IPS-18a (cell line): ENCODE measurements around the gene PATE2.

ENCODE experiments used
- H3K27ac ChIP-seq: one replicate; pipeline ENCODE4 v1.5.1; 2013; ENCODE audit warnings: low read length
- H3K27me3 ChIP-seq: one replicate; pipeline ENCODE4 v1.6.1; 2013; ENCODE audit warnings: mild to moderate bottlenecking, low read length; ENCODE audit not compliant: control insufficient read depth, insufficient read depth
- H3K36me3 ChIP-seq: one replicate; pipeline ENCODE4 v1.6.1; 2013; ENCODE audit warnings: low read depth, low read length; ENCODE audit not compliant: control insufficient read depth
- H3K4me1 ChIP-seq: one replicate; pipeline ENCODE4 v1.6.1; 2013; ENCODE audit warnings: low read depth, low read length; ENCODE audit not compliant: control insufficient read depth
- H3K4me3 ChIP-seq: one replicate; pipeline ENCODE4 v1.5.1; 2013; ENCODE audit warnings: low read length
- H3K9ac ChIP-seq: one replicate; pipeline ENCODE4 v1.6.1; 2013; ENCODE audit warnings: mild to moderate bottlenecking, low read length, moderate library complexity
- H3K9me3 ChIP-seq: one replicate; pipeline ENCODE4 v1.6.1; 2013; ENCODE audit warnings: low read depth, low read length; ENCODE audit not compliant: control insufficient read depth

The PATE2 gene

DNA sequence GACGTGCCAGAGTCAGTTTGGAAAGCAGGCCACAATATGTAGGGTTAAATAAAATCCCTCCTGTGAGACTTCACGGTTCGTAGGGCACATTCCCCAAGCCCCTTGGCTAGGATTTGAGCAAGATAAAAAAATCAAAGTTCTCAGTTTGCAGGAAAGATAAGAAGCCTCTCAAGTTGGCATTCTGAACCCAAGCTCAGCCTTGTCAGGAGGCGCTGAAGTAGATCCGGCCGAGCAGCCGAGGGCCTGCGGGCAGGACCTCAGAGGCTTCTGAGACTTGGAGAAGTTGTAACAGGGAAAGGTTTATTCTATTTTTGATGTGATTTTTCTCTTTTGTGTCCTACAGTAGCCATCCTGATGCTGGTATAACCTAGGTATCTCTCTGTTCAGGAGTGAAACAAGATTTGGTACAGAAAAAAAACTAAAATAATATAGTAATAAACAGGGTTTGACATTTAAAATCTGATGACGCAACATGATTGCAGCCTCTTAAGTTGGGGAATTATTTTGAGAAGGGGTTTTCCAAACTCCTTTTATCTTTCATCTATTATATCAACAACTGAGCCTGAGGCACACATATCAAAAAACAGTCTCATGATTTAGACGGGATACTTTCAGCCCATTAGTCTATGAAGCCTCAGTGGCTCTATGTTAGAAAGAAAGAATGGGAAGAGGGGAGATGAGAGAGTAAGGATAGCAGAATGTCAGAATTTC lies 10.1 kb downstream of the PATE2 start:
- H3K4me3 ChIP-seq: no peak overlapping the region
- no peaks in the 10 kb centered on the region for H3K27me3 ChIP-seq
- H3K9ac ChIP-seq: no peak overlapping the region
- H3K27ac ChIP-seq: no peak overlapping the region
- no peaks in the 10 kb centered on the region for H3K9me3 ChIP-seq
- no peaks in the 10 kb centered on the region for H3K4me1 ChIP-seq
- no peaks in the 10 kb centered on the region for H3K36me3 ChIP-seq

DNA sequence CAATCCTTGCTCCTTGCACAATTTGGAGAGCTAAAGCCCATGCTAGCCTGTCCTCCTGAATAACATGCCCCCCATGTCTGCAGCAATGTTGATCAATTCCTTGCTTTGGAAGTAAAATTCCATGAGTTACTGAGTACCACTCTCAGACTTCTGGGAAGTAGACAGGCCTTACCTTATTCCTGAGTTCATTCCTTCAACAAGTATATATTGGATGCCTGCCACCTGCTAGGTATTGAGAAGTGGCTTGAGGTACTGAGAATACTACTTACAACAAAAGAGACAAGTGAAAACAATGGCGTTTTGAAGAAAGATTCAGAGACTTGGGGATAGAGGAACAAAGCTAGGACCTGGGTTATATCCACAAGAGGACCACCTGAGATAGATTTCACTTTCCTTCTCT lies 12.4 kb downstream of the PATE2 start:
- Histone ChIP-seq H3K36me3 (no peaks in the 10 kb centered on the region), H3K4me3 (no peak overlapping the region), H3K9ac (no peak overlapping the region), H3K27ac (no peak overlapping the region), H3K4me1 (no peaks in the 10 kb centered on the region), H3K9me3 (no peaks in the 10 kb centered on the region), H3K27me3 (no peaks in the 10 kb centered on the region)

GRCh38 chr11:125763483-125763882 lies 15.1 kb downstream of the PATE2 start:
- H3K36me3 ChIP-seq: no peaks in the 10 kb centered on the region
- H3K27me3 ChIP-seq: no peaks in the 10 kb centered on the region

DNA sequence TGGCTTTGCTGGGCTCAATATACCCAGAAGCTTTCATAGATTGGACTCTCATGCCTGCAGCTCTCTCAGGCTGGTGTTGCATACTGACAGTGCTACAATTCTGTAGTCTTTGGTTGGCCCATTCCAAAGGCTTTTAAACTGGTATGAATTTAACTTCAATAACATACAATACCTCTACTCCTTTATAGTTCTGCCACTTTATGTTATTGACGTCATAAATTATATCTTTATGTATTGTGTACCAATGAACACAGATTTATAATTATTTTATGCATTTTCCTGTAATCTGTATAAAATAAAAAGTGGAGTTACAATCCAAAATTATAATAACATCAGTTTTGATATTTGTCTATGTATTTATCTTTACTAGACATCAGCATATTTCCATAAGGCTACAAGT lies 16.2 kb downstream of the PATE2 start:
- no peaks in the 10 kb centered on the region for H3K9me3 ChIP-seq
- H3K4me3 ChIP-seq: no peak overlapping the region
- no peak overlapping the region for H3K9ac ChIP-seq
- no peak overlapping the region for H3K27ac ChIP-seq
- H3K27me3 ChIP-seq: no peaks in the 10 kb centered on the region
- no peaks in the 10 kb centered on the region for H3K36me3 ChIP-seq
- H3K4me1 ChIP-seq: no peaks in the 10 kb centered on the region

More at GRCh38 chr11:125763483-125763882, 15.1 kb downstream of the PATE2 start:
- no peak overlapping the region for H3K9ac ChIP-seq
- no peaks in the 10 kb centered on the region for H3K9me3 ChIP-seq
- H3K4me1 ChIP-seq: no peaks in the 10 kb centered on the region
- H3K4me3 ChIP-seq: no peak overlapping the region
- no peak overlapping the region for H3K27ac ChIP-seq

- Histone ChIP-seq H3K4me3 (no peak overlapping the region), H3K27ac (no peak overlapping the region), H3K4me1 (no peaks in the 10 kb centered on the region), H3K9ac (no peak overlapping the region), H3K27me3 (no peaks in the 10 kb centered on the region), H3K36me3 (no peaks in the 10 kb centered on the region), H3K9me3 (no peaks in the 10 kb centered on the region)
Measured at GRCh38 chr11:125756050-125756449, 22.6 kb downstream of the PATE2 start.

DNA sequence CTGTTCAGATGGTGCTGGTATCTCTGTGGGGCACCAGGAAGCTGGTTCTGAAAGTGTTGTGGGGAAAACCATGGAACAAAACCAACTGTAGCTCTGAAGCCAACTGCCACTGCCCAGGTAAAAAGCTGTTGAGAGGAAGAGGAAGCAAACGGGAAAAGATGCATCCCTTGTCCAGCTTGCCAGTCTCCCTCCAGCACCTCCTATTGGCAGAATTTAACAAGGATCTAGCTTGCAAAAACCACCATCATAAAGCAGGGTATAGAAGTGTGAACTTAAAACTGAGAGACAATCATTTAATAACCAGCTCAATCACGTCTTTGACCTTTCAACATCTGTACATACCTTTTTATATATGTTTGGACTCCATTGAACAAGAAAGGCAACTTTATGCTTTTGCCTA lies 28.0 kb downstream of the PATE2 start:
- Histone ChIP-seq H3K27me3 (no peaks in the 10 kb centered on the region), H3K27ac (no peak overlapping the region), H3K9me3 (no peaks in the 10 kb centered on the region), H3K4me1 (no peaks in the 10 kb centered on the region), H3K4me3 (no peak overlapping the region), H3K9ac (no peak overlapping the region), H3K36me3 (no peaks in the 10 kb centered on the region)

DNA sequence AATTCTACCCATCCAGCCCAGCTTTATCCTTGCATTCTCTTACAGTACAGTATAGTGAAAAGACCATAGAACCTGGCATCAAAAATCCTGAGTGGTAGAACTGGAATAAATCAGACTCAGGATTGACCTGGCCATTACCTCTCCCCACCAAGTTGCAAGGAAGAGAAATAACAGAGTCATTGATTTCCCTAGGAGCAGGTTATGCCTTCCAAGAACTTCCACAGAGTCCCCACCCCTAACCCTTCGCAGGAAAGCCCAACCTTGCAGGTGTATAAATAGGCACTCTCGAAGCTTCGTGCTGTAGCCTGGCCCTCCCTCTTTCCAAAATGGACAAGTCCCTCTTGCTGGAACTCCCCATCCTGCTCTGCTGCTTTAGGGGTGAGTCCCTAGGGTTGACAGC lies 32.6 kb downstream of the PATE2 start, which contains the start of gene PATE1:
TSS of gene PATE1 (plus strand) at position 301 of the 400 bp plus-strand sequence. CDS start at position 327, 26 bp downstream.
- Histone ChIP-seq H3K36me3 (no peaks in the 10 kb centered on the region), H3K4me1 (no peaks in the 10 kb centered on the region), H3K9ac (no peak within 1 kb of the TSS), H3K4me3 (no peak within 1 kb of the TSS), H3K27ac (no peak within 1 kb of the TSS), H3K9me3 (no peaks in the 10 kb centered on the region), H3K27me3 (no peaks in the 10 kb centered on the region)

DNA sequence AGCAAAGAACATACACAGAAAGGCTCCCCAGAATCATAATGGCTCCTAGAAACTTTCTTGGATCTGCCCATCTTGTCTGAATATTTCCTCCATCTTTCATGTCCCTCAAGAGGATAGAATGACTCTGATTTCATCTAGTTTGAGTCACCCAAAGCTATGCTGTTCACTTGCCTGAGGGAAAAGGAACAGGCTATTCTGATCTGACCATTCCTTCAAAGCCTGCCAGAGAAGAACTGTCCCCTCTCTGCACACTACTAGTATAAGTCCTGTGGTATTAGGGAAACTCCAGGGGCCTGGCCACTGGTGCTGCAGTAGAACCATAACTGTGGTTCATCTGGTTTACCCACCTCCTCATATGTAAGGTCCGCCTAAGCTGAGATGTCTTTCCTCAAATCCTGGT lies 34.9 kb downstream of the PATE2 start:
- no peaks in the 10 kb centered on the region for H3K27me3 ChIP-seq
- H3K36me3 ChIP-seq: no peaks in the 10 kb centered on the region
- H3K9ac ChIP-seq: no peak overlapping the region
- no peaks in the 10 kb centered on the region for H3K9me3 ChIP-seq
- H3K4me3 ChIP-seq: no peak overlapping the region
- H3K4me1 ChIP-seq: no peaks in the 10 kb centered on the region
- H3K27ac ChIP-seq: no peak overlapping the region

DNA sequence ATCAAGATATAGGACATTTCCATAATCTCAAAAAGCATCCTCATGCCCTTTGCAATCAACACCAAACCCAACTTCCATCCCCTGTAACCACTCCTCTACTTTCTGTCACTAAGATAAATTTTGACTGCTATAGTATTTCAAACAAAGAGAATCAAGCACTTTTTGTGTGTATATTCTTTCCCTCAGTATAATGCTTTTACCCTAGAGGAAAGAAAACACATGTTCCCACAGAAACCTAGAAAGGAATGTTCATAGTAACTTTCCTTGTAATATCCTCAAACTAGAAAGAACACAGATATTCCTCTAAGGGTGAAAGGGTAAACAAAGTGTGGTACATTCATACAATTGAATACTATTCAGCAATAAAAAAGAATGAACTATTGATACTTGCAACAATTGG lies 38.0 kb downstream of the PATE2 start:
- H3K9ac ChIP-seq: no peak overlapping the region
- H3K4me3 ChIP-seq: no peak overlapping the region
- no peaks in the 10 kb centered on the region for H3K36me3 ChIP-seq
- no peaks in the 10 kb centered on the region for H3K4me1 ChIP-seq
- H3K9me3 ChIP-seq: no peaks in the 10 kb centered on the region
- no peak overlapping the region for H3K27ac ChIP-seq
- H3K27me3 ChIP-seq: no peaks in the 10 kb centered on the region

GRCh38 chr11:125728969-125729368 lies 49.7 kb downstream of the PATE2 start:
- Histone ChIP-seq H3K36me3 (no peaks in the 10 kb centered on the region), H3K27ac (no peak overlapping the region), H3K4me1 (no peaks in the 10 kb centered on the region), H3K9me3 (no peaks in the 10 kb centered on the region), H3K4me3 (no peak overlapping the region), H3K9ac (no peak overlapping the region), H3K27me3 (no peaks in the 10 kb centered on the region)
